Measurements from ENCODE around the gene KCNQ1OT1.

GRCh38 chr11:2697866-2698265 lies 1.9 kb downstream of the KCNQ1OT1 start:
- TF ChIP-seq CTCF (IDR thresholded peaks at IDR 0.05) (no peak), EP300 (IDR thresholded peaks at IDR 0.05) (no peak), POLR2A (IDR thresholded peaks at IDR 0.05) (no peak)
